GM18867 (cell line): Measurements from ENCODE around the gene NEUROD4.
"Not testable (repeated sequence)": the region's sequence is repeated elsewhere in the genome, so short reads cannot be mapped to it uniquely, and the experiment has no call there.

Experiments
- ATAC-seq: cut with Tn5 transposase; IDR thresholded peaks from one replicate; pipeline ENCODE4 v1.9.1; 2021; ENCODE audit warnings: mild to moderate bottlenecking, moderate library complexity; ENCODE audit not compliant: unreplicated experiment

The NEUROD4 gene

GRCh38 chr12:55019784-55020183, at the start of gene NEUROD4:
NEUROD4 (plus strand) TSS chr12:55019974; CDS start chr12:55026440, 6,466 bp downstream.
- peak; percentile 42 for ATAC-seq

- ATAC-seq = no peak
Observed at GRCh38 chr12:54970741-54971140, 49.0 kb upstream of the NEUROD4 start.

- no peak for ATAC-seq
Observed at GRCh38 chr12:54973556-54973955, 46.2 kb upstream of the NEUROD4 start.

GRCh38 chr12:54974279-54974678, 45.5 kb upstream of the NEUROD4 start:
- ATAC-seq = no peak

GRCh38 chr12:54975272-54975671, 44.5 kb upstream of the NEUROD4 start:
- ATAC-seq = no peak

- no peak for ATAC-seq
Observed at GRCh38 chr12:54975875-54976274, 43.9 kb upstream of the NEUROD4 start.

- ATAC-seq = no peak
Observed at GRCh38 chr12:54977155-54977554, 42.6 kb upstream of the NEUROD4 start.

GRCh38 chr12:54977857-54978256, 41.9 kb upstream of the NEUROD4 start:
- no peak for ATAC-seq

- no peak for ATAC-seq
Observed at GRCh38 chr12:54980341-54980740, 39.4 kb upstream of the NEUROD4 start.

- ATAC-seq = no peak
Observed at GRCh38 chr12:54981796-54982195, 38.0 kb upstream of the NEUROD4 start.

- no peak for ATAC-seq
Observed at GRCh38 chr12:54983536-54984101, 36.2 kb upstream of the NEUROD4 start.

GRCh38 chr12:54984658-54985376, 35.0 kb upstream of the NEUROD4 start, which contains the start of gene TESPA1:
TESPA1 (minus strand) TSS chr12:54984762; CDS start chr12:54974562, 10,200 bp downstream.
- ATAC-seq = peak; percentile 95

- ATAC-seq = not testable (repeated sequence)
Observed at GRCh38 chr12:54986773-54987172, 33.0 kb upstream of the NEUROD4 start.

GRCh38 chr12:54987611-54988231, 32.1 kb upstream of the NEUROD4 start:
- ATAC-seq = no peak

GRCh38 chr12:54988402-54989054, 31.2 kb upstream of the NEUROD4 start:
- ATAC-seq = peak; percentile 29

GRCh38 chr12:54989829-54990228, 29.9 kb upstream of the NEUROD4 start:
- ATAC-seq = no peak

- peak; percentile 73 for ATAC-seq
Observed at GRCh38 chr12:54991161-54991990, 28.4 kb upstream of the NEUROD4 start.

GRCh38 chr12:54991991-54992375, 27.8 kb upstream of the NEUROD4 start:
- ATAC-seq = peak; percentile 32

GRCh38 chr12:54993181-54993835, 26.5 kb upstream of the NEUROD4 start:
- ATAC-seq = peak; percentile 48

GRCh38 chr12:54996205-54996604, 23.6 kb upstream of the NEUROD4 start:
- ATAC-seq = no peak
